GM12878 (cell line): ENCODE data around the gene PTPRN2. TPM values are rescaled to one million over a fixed set of nuclear protein-coding genes. Genes with fewer than 3 reads are reported as not detected.

Experiments used
- ATAC-seq: fragments of 200-7000 bp; cut with Tn5 transposase; 3 replicates; pipeline ENCODE4 v1.9.1; 2020; ENCODE audit warnings: mild to moderate bottlenecking, moderate library complexity
- BruUV-seq: library from RNA; stranded (reverse); fragments of 400-500 nt; replicated peaks from 2 replicates; lab custom pipeline; 2021; lab: Mats Ljungman, UMichigan
- CTCF ChIA-PET: fragments of 300-600 bp; sonication (Branson Sonifier 250); formaldehyde crosslinking; extraction: SDS; loops from one replicate; lab custom pipeline; 2021; ENCODE audit warnings: inconsistent platforms; lab: Yijun Ruan, JAX
- POLR2A ChIA-PET: fragments of 350-600 bp; formaldehyde crosslinking; extraction: SDS; loops from one replicate; lab custom pipeline; 2021; ENCODE audit warnings: inconsistent platforms; lab: Charles Lee
- RAD21 ChIA-PET: fragments of 300-600 bp; sonication (Branson Sonifier 250); formaldehyde crosslinking; loops from one replicate; lab custom pipeline; 2023; ENCODE audit warnings: antibody characterized with exemption; ENCODE audit not compliant: unreplicated experiment; lab: Charles Lee
- SMC1A ChIA-PET: fragments of 300-600 bp; sonication (Branson Sonifier 250); formaldehyde crosslinking; loops from one replicate; lab custom pipeline; 2023; ENCODE audit not compliant: unreplicated experiment, uncharacterized antibody; lab: Charles Lee
- DNase-seq: peaks from one replicate; pipeline ENCODE4 v3.0.0-alpha.2; 2011; ENCODE audit warnings: low read depth, low spot score
- FAIRE-seq: peaks from 3 replicates; lab custom pipeline; 2011; peaks lifted over from hg19 to GRCh38; lab: Jason Lieb, UNC
- H2AFZ ChIP-seq: 2 replicates; pipeline ENCODE4 v1.6.0; 2011; ENCODE audit warnings: low read depth, low read length, control low read depth; ENCODE audit not compliant: control insufficient read depth
- H3K27ac ChIP-seq: 2 replicates; pipeline ENCODE4 v1.5.1; 2011; ENCODE audit warnings: control low read depth; ENCODE audit not compliant: control insufficient read depth, insufficient read depth
- H3K27me3 ChIP-seq, 2 experiments: replicated peaks in 1 of 2; 2 replicates each; pipeline versions ENCODE4 v1.6.0 to v1.6.1; 2011; ENCODE audit warnings: low read length in 1 of 2; ENCODE audit not compliant: control insufficient read depth in 2 of 2, insufficient read depth in 2 of 2
- H3K36me3 ChIP-seq, 2 experiments: 2 replicates each; pipeline ENCODE4 v1.5.1; 2011; ENCODE audit warnings: low read length in 1 of 2; ENCODE audit not compliant: control insufficient read depth in 2 of 2, insufficient read depth in 2 of 2
- H3K4me1 ChIP-seq: 2 replicates; pipeline ENCODE4 v1.6.1; 2011; ENCODE audit warnings: mild to moderate bottlenecking, low read length, moderate library complexity, mixed read lengths; ENCODE audit not compliant: control insufficient read depth, insufficient read depth
- H3K4me2 ChIP-seq: 2 replicates; pipeline ENCODE4 v1.6.0; 2011; ENCODE audit warnings: control low read depth; ENCODE audit not compliant: control insufficient read depth, insufficient read depth
- H3K4me3 ChIP-seq: fragments of 200-600 bp; sonication (generic); 2 replicates; pipeline ENCODE4 v1.5.1; 2016
- H3K79me2 ChIP-seq: 2 replicates; pipeline ENCODE4 v1.6.0; 2011; ENCODE audit warnings: low read length; ENCODE audit not compliant: control insufficient read depth, insufficient read depth
- H3K9ac ChIP-seq: 2 replicates; pipeline ENCODE4 v1.8.0; 2011; ENCODE audit warnings: low read length, control low read depth, mixed read lengths; ENCODE audit not compliant: control insufficient read depth, insufficient read depth
- H3K9me3 ChIP-seq: replicated peaks from 3 replicates; pipeline ENCODE4 v1.5.1; 2011; ENCODE audit warnings: mild to moderate bottlenecking, low read length; ENCODE audit not compliant: control insufficient read depth, insufficient read depth
- H4K20me1 ChIP-seq: 2 replicates; pipeline ENCODE4 v1.6.0; 2011; ENCODE audit not compliant: control insufficient read depth, insufficient read depth
- BCLAF1 ChIP-seq: fragments of 450-650 bp; IDR thresholded peaks from 2 replicates; pipeline ENCODE4 v1.6.1; 2017; ENCODE audit warnings: antibody characterized with exemption, mild to moderate bottlenecking, moderate library complexity
- CEBPB ChIP-seq, 2 experiments: fragments of 150-350 bp in 1 of 2; IDR thresholded peaks; 2 replicates each; pipeline ENCODE4 v1.6.1; 2012 to 2014; ENCODE audit warnings: low read depth in 2 of 2, low read length in 2 of 2, borderline replicate concordance in 1 of 2, inconsistent platforms in 1 of 2
- CREM ChIP-seq: IDR thresholded peaks from 2 replicates; pipeline ENCODE4 v1.6.1; 2014; ENCODE audit warnings: antibody characterized with exemption, low read depth
- DPF2 ChIP-seq: fragments of 450-650 bp; IDR thresholded peaks from 2 replicates; pipeline ENCODE4 v1.6.1; 2017; ENCODE audit warnings: mild to moderate bottlenecking
- E4F1 ChIP-seq: fragments of 450-650 bp; IDR thresholded peaks from 2 replicates; pipeline ENCODE4 v1.6.1; 2018; ENCODE audit warnings: borderline replicate concordance, mild to moderate bottlenecking; ENCODE audit not compliant: partially characterized antibody
- FOS ChIP-seq: IDR thresholded peaks from 3 replicates; pipeline ENCODE4 v1.6.1; 2011; ENCODE audit warnings: borderline replicate concordance; ENCODE audit not compliant: insufficient read length; ENCODE audit errors: extremely low read depth
- MEF2B ChIP-seq: fragments of 450-650 bp; IDR thresholded peaks from 2 replicates; pipeline ENCODE4 v1.6.1; 2018; ENCODE audit warnings: mild to moderate bottlenecking, moderate library complexity; ENCODE audit not compliant: partially characterized antibody, poor library complexity, severe bottlenecking
- MXI1 ChIP-seq: fragments of 150-350 bp; IDR thresholded peaks from 2 replicates; pipeline ENCODE4 v1.6.1; 2011; ENCODE audit warnings: low read depth, mild to moderate bottlenecking, inconsistent platforms, low read length, improper control_type of control experiment
- MYC ChIP-seq: IDR thresholded peaks from 2 replicates; pipeline ENCODE4 v1.6.1; 2011; ENCODE audit warnings: mild to moderate bottlenecking, low read length, moderate library complexity, inconsistent platforms; ENCODE audit not compliant: insufficient read depth, insufficient replicate concordance, insufficient read length, severe bottlenecking
- NFYA ChIP-seq: IDR thresholded peaks from 2 replicates; pipeline ENCODE4 v1.6.1; 2011; ENCODE audit warnings: low read depth, mild to moderate bottlenecking, low read length, improper control_type of control experiment, borderline replicate concordance
- POU2F2 ChIP-seq: IDR thresholded peaks from 3 replicates; pipeline ENCODE4 v1.6.1; 2011; ENCODE audit warnings: low read depth, mild to moderate bottlenecking, low read length, borderline replicate concordance
- SIN3A ChIP-seq: IDR thresholded peaks from 2 replicates; pipeline ENCODE4 v1.6.1; 2012; ENCODE audit warnings: low read depth, low read length, improper control_type of control experiment
- SPI1 ChIP-seq: IDR thresholded peaks from 2 replicates; pipeline ENCODE4 v1.6.1; 2011; ENCODE audit warnings: low read depth, mild to moderate bottlenecking, low read length, moderate library complexity, borderline replicate concordance; ENCODE audit not compliant: insufficient read depth
- WRNIP1 ChIP-seq: IDR thresholded peaks from 2 replicates; pipeline ENCODE4 v1.6.1; 2011; ENCODE audit warnings: low read depth, low read length, improper control_type of control experiment, borderline replicate concordance
- ZNF274 ChIP-seq: IDR thresholded peaks from one replicate; pipeline ENCODE4 v1.8.0; 2011; ENCODE audit not compliant: insufficient read length, insufficient read depth
- WGBS: methylation state at CpG from one replicate; pipeline ENCODE4 v1.1.6; 2016; ENCODE audit warnings: low lambda C conversion rate; ENCODE audit not compliant: insufficient replicate concordance, insufficient coverage; ENCODE audit errors: missing lambda C conversion rate; 5-methylcytosine and 5-hydroxymethylcytosine counted together
- in situ Hi-C: fragments of 300-500 bp; cut with MboI; formaldehyde crosslinking; loops from 9 replicates; pipeline ENCODE4 v1.14.3; 2018; ENCODE audit warnings: mixed read lengths
- intact Hi-C: fragments of 100-400 bp; cut with micrococcal nuclease; formaldehyde crosslinking; loops from one replicate; pipeline ENCODE4 v1.14.2; 2022; ENCODE audit not compliant: unreplicated experiment
- polyA plus RNA-seq, 11 experiments: library from polyadenylated mRNA; depleted of rRNA in 4 of 11; unstranded in 6 of 11; stranded (reverse) in 5 of 11; fragments of >200 nt; fragmentation: Nextera tagmentation in 4 of 11; fragmentation: Illumina TruSeq in 1 of 11; extraction: Ambion mirVana in 4 of 11; extraction: Trizol in 1 of 11; gene quantifications; 1 replicate in 1 of 11; 2 replicates in 10 of 11; pipeline versions ENCODE4 v1.2.1 to v1.2.3, GENCODE V29; 2011 to 2016; ENCODE audit warnings: inconsistent platforms in 2 of 11, missing spikeins in 2 of 11, low read depth in 1 of 11
- total RNA-seq, 4 experiments: library from RNA; depleted of rRNA in 3 of 4; stranded (reverse); fragments of >200 nt in 3 of 4; fragmentation: Illumina TruSeq in 1 of 4; extraction: Trizol in 1 of 4; gene quantifications; 2 replicates each; pipeline versions ENCODE4 v1.2.1 to v1.2.3, GENCODE V29; 2013 to 2021

Gene PTPRN2
- total and polyA plus RNA-seq, 10 of the 15 experiments (the other 5 are each of a cell fraction or from before 2014, with no cell fraction given): 5.4 TPM; not detected in 9

- TF ChIP-seq NFYA (no peak), WRNIP1 (no peak), MXI1 (no peak), SIN3A (no peak), BCLAF1 (no peak), FOS (no peak), CREM (no peak), MEF2B (no peak)
- TF ChIP-seq, all 136 proteins: peak for 0
Measured at GRCh38 chr7:157922576-157922975, 665.0 kb downstream of the PTPRN2 start (continued).

GRCh38 chr7:157918326-157919080, 669.1 kb downstream of the PTPRN2 start:
- no TSS peak for BruUV-seq
- no peak for FAIRE-seq
- ChIA-PET POLR2A (no interaction called here), RAD21 (no interaction called here), SMC1A (no interaction called here), CTCF (no interaction called here)
- no peak for DNase-seq
- no peaks in the 10 kb centered on the region for H3K27me3 ChIP-seq
- TF ChIP-seq POU2F2 (no peak), CEBPB (IDR thresholded peaks at IDR 0.05; ENCODE audit: borderline replicate concordance in 1 of 2, low read depth in 2 of 2, low read length in 2 of 2) (no peak), DPF2 (no peak), SPI1 (no peak), E4F1 (no peak), MYC (no peak), ZNF274 (no peak)
- H3K9me3 ChIP-seq: peaks cover 2% of the 10 kb centered on the region; the same call in 1 of the 3 replicates
- H3K4me3 ChIP-seq: no peak overlapping the region
- no peaks in the 10 kb centered on the region for H3K4me1 ChIP-seq
- no peaks in the 10 kb centered on the region for H4K20me1 ChIP-seq
- H3K27ac ChIP-seq: no peak overlapping the region
- in situ Hi-C loops: no loop called here
- no peak overlapping the region for H3K4me2 ChIP-seq
- H3K79me2 ChIP-seq: no peaks in the 10 kb centered on the region
- H2AFZ ChIP-seq: no peak overlapping the region
- no peak for ATAC-seq
- intact Hi-C loops: no loop called here
- H3K36me3 ChIP-seq: no peaks in the 10 kb centered on the region
- 64% methylated on average over 29 of the region's 29 CpGs for WGBS
- no peak overlapping the region for H3K9ac ChIP-seq
